Upper lobe of right lung (tissue), 1 donor: ENCODE measurements around the gene COL10A1. TPM values are rescaled to one million over a fixed set of nuclear protein-coding genes. Genes with fewer than 3 reads are reported as not detected.

ENCODE experiments used
- ATAC-seq: fragments of 200-7000 bp; cut with Tn5 transposase; one replicate; pipeline ENCODE4 v1.9.1; 2020; ENCODE audit warnings: mild to moderate bottlenecking, moderate library complexity
- DNase-seq: peaks from one replicate; pipeline ENCODE4 v3.0.0-alpha.2; 2020
- H3K27ac ChIP-seq: fragments of 200-600 bp; one replicate; pipeline ENCODE4 v1.8.0; 2022
- H3K27me3 ChIP-seq: fragments of 200-600 bp; one replicate; pipeline ENCODE4 v1.8.0; 2022; ENCODE audit warnings: mild to moderate bottlenecking
- H3K36me3 ChIP-seq: fragments of 200-600 bp; one replicate; pipeline ENCODE4 v1.8.0; 2022
- H3K4me1 ChIP-seq: fragments of 200-600 bp; one replicate; pipeline ENCODE4 v1.8.0; 2022
- H3K4me3 ChIP-seq: fragments of 200-600 bp; one replicate; pipeline ENCODE4 v1.8.0; 2022; ENCODE audit warnings: mild to moderate bottlenecking
- H3K9me3 ChIP-seq: fragments of 200-600 bp; one replicate; pipeline ENCODE4 v1.8.0; 2022
- CTCF ChIP-seq: fragments of 200-600 bp; IDR thresholded peaks from one replicate; pipeline ENCODE4 v1.8.0; 2022; ENCODE audit warnings: antibody characterized with exemption
- intact Hi-C: fragments of 100-400 bp; cut with DNase I; formaldehyde crosslinking; loops from one replicate; pipeline ENCODE4 v1.11.0; 2022
- total RNA-seq: library from RNA; stranded (reverse); fragmentation: NEBNext Ultra II Directional; extraction: Animal tissue kit (Norgen Biotek cat#: 25700); gene quantifications from one replicate; pipeline ENCODE4 v1.2.1, GENCODE V29; 2021
- donor health status: DM: no; HTN: yes; CAD: no; lungs with severe emphysema.

The COL10A1 gene
- total RNA-seq, 1 donor from 2014 or later = 2.8 TPM

GRCh38 chr6:116144605-116145004, 18.7 kb upstream of the COL10A1 start:
- intact Hi-C loops = no loop called here
- no peak for ATAC-seq
- TF ChIP-seq CTCF = no peak

DNA sequence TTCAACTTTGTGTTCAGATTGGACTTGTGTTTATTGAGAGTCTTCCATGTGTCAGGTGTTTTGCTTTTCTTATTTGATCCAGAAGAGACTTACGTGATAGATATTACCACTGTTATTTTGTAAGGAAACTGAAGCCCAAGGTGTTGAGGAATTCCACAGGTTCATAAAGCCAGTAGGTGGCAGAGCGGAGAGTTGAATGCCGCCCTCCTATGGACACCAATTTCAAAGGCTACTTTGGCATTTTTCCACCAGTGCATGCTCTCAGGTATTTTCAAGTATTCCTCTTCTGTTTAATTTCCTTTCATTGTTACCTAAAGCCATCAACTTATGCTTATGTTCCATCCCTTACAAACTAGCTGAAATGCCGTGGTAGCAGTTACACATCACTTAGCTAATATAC, 14.0 kb upstream of the COL10A1 start:
- DNase-seq (no peak), ATAC-seq (peak; percentile 72)
- H3K27me3 ChIP-seq = no peaks in the 10 kb centered on the region
- no peaks in the 10 kb centered on the region for H3K4me1 ChIP-seq
- intact Hi-C loops = no loop called here
- no peaks in the 10 kb centered on the region for H3K9me3 ChIP-seq
- H3K36me3 ChIP-seq = no peaks in the 10 kb centered on the region
- no peak overlapping the region for H3K4me3 ChIP-seq
- H3K27ac ChIP-seq = no peak overlapping the region
- TF ChIP-seq CTCF = peak; percentile 18

More at GRCh38 chr6:116144605-116145004, 18.7 kb upstream of the COL10A1 start:
- H3K4me3 ChIP-seq = no peak overlapping the region
- H3K27ac ChIP-seq = no peak overlapping the region
- no peaks in the 10 kb centered on the region for H3K27me3 ChIP-seq
- no peak for DNase-seq
- H3K9me3 ChIP-seq = no peaks in the 10 kb centered on the region
- peaks cover 8% of the 10 kb centered on the region for H3K4me1 ChIP-seq
- no peaks in the 10 kb centered on the region for H3K36me3 ChIP-seq

GRCh38 chr6:116136933-116137340, 11.0 kb upstream of the COL10A1 start:
- Histone ChIP-seq H3K9me3 (no peaks in the 10 kb centered on the region), H3K27ac (no peak overlapping the region), H3K36me3 (no peaks in the 10 kb centered on the region), H3K4me1 (no peaks in the 10 kb centered on the region), H3K27me3 (no peaks in the 10 kb centered on the region), H3K4me3 (no peak overlapping the region)
- no peak for ATAC-seq
- no peak for TF ChIP-seq CTCF
- intact Hi-C loops = no loop called here
- DNase-seq = no peak

GRCh38 chr6:116136373-116136772, 10.4 kb upstream of the COL10A1 start:
- no peaks in the 10 kb centered on the region for H3K36me3 ChIP-seq
- no peak overlapping the region for H3K4me3 ChIP-seq
- H3K27me3 ChIP-seq = no peaks in the 10 kb centered on the region
- no peaks in the 10 kb centered on the region for H3K9me3 ChIP-seq
- no peak overlapping the region for H3K27ac ChIP-seq
- H3K4me1 ChIP-seq = no peaks in the 10 kb centered on the region
- no peak for TF ChIP-seq CTCF
- DNase-seq (no peak), ATAC-seq (no peak)
- intact Hi-C loops = no loop called here

DNA sequence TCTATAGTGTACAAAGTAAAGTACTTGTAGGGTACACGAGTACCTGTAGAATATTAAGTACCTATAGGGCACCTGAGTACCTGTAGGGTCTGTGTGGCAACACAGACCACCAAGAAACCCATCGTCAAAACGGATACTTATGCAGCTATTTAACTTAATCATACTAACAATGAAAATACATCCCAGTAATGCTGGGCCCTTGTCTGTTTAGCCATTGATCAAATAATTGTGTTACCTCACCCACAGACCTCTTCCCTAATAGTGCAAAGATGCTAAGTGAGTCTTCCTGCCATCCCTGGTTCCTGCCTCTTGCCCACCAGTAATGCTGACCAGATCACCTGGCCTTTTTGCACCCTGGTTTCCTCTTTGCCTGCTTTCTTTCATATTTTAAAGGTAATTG, 7.5 kb upstream of the COL10A1 start:
- no peaks in the 10 kb centered on the region for H3K9me3 ChIP-seq
- no peak for ATAC-seq
- DNase-seq = no peak
- H3K4me1 ChIP-seq = peaks cover 1% of the 10 kb centered on the region
- intact Hi-C loops = no loop called here
- H3K27ac ChIP-seq = no peak overlapping the region
- H3K27me3 ChIP-seq = no peaks in the 10 kb centered on the region
- TF ChIP-seq CTCF = no peak
- H3K4me3 ChIP-seq = no peak overlapping the region
- no peaks in the 10 kb centered on the region for H3K36me3 ChIP-seq
